Natural killer cell (primary cell): ENCODE data around the gene DLG5. TPM values are rescaled to one million over a fixed set of nuclear protein-coding genes. Genes with fewer than 3 reads are reported as not detected.

Experiments used
- ATAC-seq, 3 donors: fragments of 150-1000 bp in 2 of 3; fragments of 200-7000 bp in 1 of 3; cut with Tn5 transposase; 1 replicate in 1 of 3; 2 replicates in 2 of 3; pipeline ENCODE4 v1.10.0; 2021; ENCODE audit warnings: mild to moderate bottlenecking in 2 of 3, moderate library complexity in 2 of 3
- DNase-seq, 2 donors: peaks; one replicate each; pipeline versions ENCODE4 v3.0.0 to v3.0.0-alpha.2; 2013 to 2021; ENCODE audit warnings: mixed read lengths in 1 of 2
- H3K27ac ChIP-seq: one replicate; pipeline ENCODE4 v1.5.1; 2013; ENCODE audit warnings: mild to moderate bottlenecking, low read length
- H3K27me3 ChIP-seq: one replicate; pipeline ENCODE4 v1.6.1; 2013; ENCODE audit warnings: low read length; ENCODE audit not compliant: control insufficient read depth, insufficient read depth
- H3K36me3 ChIP-seq: one replicate; pipeline ENCODE4 v1.6.1; 2013; ENCODE audit warnings: low read length; ENCODE audit not compliant: control insufficient read depth, insufficient read depth
- H3K4me1 ChIP-seq: one replicate; pipeline ENCODE4 v1.6.1; 2013; ENCODE audit warnings: low read length; ENCODE audit not compliant: control insufficient read depth, insufficient read depth
- H3K4me3 ChIP-seq: one replicate; pipeline ENCODE4 v1.5.1; 2013; ENCODE audit warnings: low read length
- H3K9me3 ChIP-seq: one replicate; pipeline ENCODE4 v1.6.1; 2013; ENCODE audit warnings: low read length; ENCODE audit not compliant: control insufficient read depth, insufficient read depth
- H3K27ac Mint-ChIP-seq, 2 donors: one replicate each; pipeline ENCODE4 v1.8.0; 2022; ENCODE audit warnings: mild to moderate bottlenecking in 2 of 2, mixed read lengths in 2 of 2, moderate library complexity in 1 of 2
- H3K27me3 Mint-ChIP-seq, 2 donors: one replicate each; pipeline ENCODE4 v1.8.0; 2022; ENCODE audit warnings: low read depth in 2 of 2, mixed read lengths in 2 of 2
- H3K36me3 Mint-ChIP-seq: one replicate; pipeline ENCODE4 v1.8.0; 2022; ENCODE audit warnings: mixed read lengths
- H3K4me1 Mint-ChIP-seq, 2 donors: one replicate each; pipeline ENCODE4 v1.8.0; 2022; ENCODE audit warnings: mixed read lengths in 2 of 2
- H3K4me3 Mint-ChIP-seq: one replicate; pipeline ENCODE4 v1.8.0; 2022; ENCODE audit warnings: mild to moderate bottlenecking, moderate library complexity, mixed read lengths
- H3K9me3 Mint-ChIP-seq, 2 donors: one replicate each; pipeline ENCODE4 v1.8.0; 2022; ENCODE audit warnings: mixed read lengths in 2 of 2
- WGBS: methylation state at CpG from one replicate; pipeline ENCODE4 v1.1.7; 2013; ENCODE audit warnings: missing lambda C conversion rate; ENCODE audit not compliant: insufficient coverage; 5-methylcytosine and 5-hydroxymethylcytosine counted together
- intact Hi-C: fragments of 100-400 bp; cut with micrococcal nuclease; formaldehyde crosslinking; loops from one replicate; pipeline ENCODE4 v1.14.2; 2022
- total RNA-seq, 4 donors: library from RNA; stranded (reverse); fragments of 120-200 nt in 1 of 4; gene quantifications; one replicate each; pipeline versions ENCODE4 v1.2.3 to v1.2.4, GENCODE V29; 2013 to 2022
- TF ChIP-seq, protein P1 (sequence below): fragments of 200-600 bp; IDR thresholded peaks from one replicate; pipeline ENCODE4 v1.8.0; 2022; ENCODE audit warnings: antibody characterized with exemption

The DLG5 gene
- total RNA-seq, 3 donors from 2014 or later (not counting 1 experiment from before 2014, with no cell fraction given) = 52.8 to 75.0 (median 52.9) TPM

- ATAC-seq (no peak), DNase-seq (no peak)
- TF ChIP-seq, protein P1, sequence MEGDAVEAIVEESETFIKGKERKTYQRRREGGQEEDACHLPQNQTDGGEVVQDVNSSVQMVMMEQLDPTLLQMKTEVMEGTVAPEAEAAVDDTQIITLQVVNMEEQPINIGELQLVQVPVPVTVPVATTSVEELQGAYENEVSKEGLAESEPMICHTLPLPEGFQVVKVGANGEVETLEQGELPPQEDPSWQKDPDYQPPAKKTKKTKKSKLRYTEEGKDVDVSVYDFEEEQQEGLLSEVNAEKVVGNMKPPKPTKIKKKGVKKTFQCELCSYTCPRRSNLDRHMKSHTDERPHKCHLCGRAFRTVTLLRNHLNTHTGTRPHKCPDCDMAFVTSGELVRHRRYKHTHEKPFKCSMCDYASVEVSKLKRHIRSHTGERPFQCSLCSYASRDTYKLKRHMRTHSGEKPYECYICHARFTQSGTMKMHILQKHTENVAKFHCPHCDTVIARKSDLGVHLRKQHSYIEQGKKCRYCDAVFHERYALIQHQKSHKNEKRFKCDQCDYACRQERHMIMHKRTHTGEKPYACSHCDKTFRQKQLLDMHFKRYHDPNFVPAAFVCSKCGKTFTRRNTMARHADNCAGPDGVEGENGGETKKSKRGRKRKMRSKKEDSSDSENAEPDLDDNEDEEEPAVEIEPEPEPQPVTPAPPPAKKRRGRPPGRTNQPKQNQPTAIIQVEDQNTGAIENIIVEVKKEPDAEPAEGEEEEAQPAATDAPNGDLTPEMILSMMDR = no peak
- Mint-ChIP-seq H3K36me3 (peaks cover 18% of the 10 kb centered on the region), H3K4me3 (no peak overlapping the region), H3K27me3 (peaks cover 5 to 13% of the 10 kb centered on the region in 2 donors), H3K9me3 (peaks cover 4 to 16% of the 10 kb centered on the region in 2 donors), H3K27ac (no peak overlapping the region), H3K4me1 (no peaks in the 10 kb centered on the region)
- 67% methylated on average over 2 of the region's 5 CpGs for WGBS
- H3K27ac ChIP-seq = no peak overlapping the region
- no peaks in the 10 kb centered on the region for H3K36me3 ChIP-seq
- intact Hi-C loops = no loop called here
- H3K27me3 ChIP-seq = no peaks in the 10 kb centered on the region
- H3K4me1 ChIP-seq = no peaks in the 10 kb centered on the region
- no peak overlapping the region for H3K4me3 ChIP-seq
- H3K9me3 ChIP-seq = peaks cover 2% of the 10 kb centered on the region
Measured at GRCh38 chr10:77742172-77742571, 184.4 kb downstream of the DLG5 start.

GRCh38 chr10:77741746-77742145 lies 184.8 kb downstream of the DLG5 start:
- H3K4me1 ChIP-seq = no peaks in the 10 kb centered on the region

More at GRCh38 chr10:77741746-77742145, 184.8 kb downstream of the DLG5 start:
- Histone ChIP-seq H3K27me3 (no peaks in the 10 kb centered on the region), H3K27ac (no peak overlapping the region), H3K4me3 (no peak overlapping the region), H3K9me3 (peaks cover 6% of the 10 kb centered on the region), H3K36me3 (no peaks in the 10 kb centered on the region)
- 88% methylated on average over 2 of the region's 2 CpGs for WGBS
- DNase-seq = no peak
- H3K4me1 Mint-ChIP-seq = no peaks in the 10 kb centered on the region
- H3K27ac Mint-ChIP-seq = no peak overlapping the region
- no peak overlapping the region for H3K4me3 Mint-ChIP-seq
- intact Hi-C loops = no loop called here
- TF ChIP-seq, protein P1 = no peak
- peaks cover 5 to 13% of the 10 kb centered on the region in 2 donors for H3K27me3 Mint-ChIP-seq
- peaks cover 4 to 20% of the 10 kb centered on the region in 2 donors for H3K9me3 Mint-ChIP-seq
- H3K36me3 Mint-ChIP-seq = peaks cover 18% of the 10 kb centered on the region
- ATAC-seq = no peak

Other genes starting within 250 kb of the DLG5 start
- 10 to 100 TPM; 15.6 to 21.0 (median 17.9) TPM for gene POLR3A, start 102.8 kb upstream of the DLG5 start, total RNA-seq
- 1,000 to 10,000 TPM in 1 of 3 donors, 100 to 1,000 TPM in 2; 887 to 1,039 (median 981) TPM for gene RPS24, start 107.1 kb upstream of the DLG5 start, total RNA-seq